Fibroblast of pulmonary artery (primary cell): Measurements from ENCODE around the gene NOL3.

ENCODE experiments used
- DNase-seq: peaks from one replicate; pipeline ENCODE4 v3.0.0-alpha.2; 2010; ENCODE audit warnings: low read depth
- H3K4me3 ChIP-seq: replicated peaks from 2 replicates; pipeline ENCODE4 v1.5.1; 2011; ENCODE audit warnings: low read depth, mild to moderate bottlenecking, control low read depth, low read length, moderate library complexity
- TF ChIP-seq, protein P1 (sequence below): IDR thresholded peaks from 2 replicates; pipeline ENCODE4 v1.5.1; 2011; ENCODE audit warnings: mild to moderate bottlenecking, control low read depth, low read length, inconsistent platforms; ENCODE audit errors: missing control alignments

The NOL3 gene

DNA sequence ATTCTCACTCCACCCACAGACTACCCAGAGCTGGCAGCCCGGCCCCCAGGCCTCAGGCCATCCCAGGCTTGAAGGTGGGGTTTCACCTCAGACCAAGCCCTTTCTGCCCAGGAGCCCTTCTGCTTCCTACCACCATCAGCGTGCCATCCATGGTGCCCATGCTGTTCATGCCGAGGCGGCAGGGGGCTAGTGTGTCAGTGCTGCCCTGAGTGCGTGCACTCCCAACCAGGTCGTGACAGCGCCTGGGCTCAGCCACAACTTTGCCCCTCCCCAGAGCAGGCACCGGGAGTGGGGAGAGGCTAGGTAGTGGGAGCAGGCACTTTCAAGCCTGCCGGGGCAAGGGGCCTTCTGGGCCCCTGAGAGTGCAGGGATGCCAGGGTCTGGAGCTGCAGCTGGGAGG, 28.0 kb upstream of the NOL3 start:
- TF ChIP-seq, protein P1, sequence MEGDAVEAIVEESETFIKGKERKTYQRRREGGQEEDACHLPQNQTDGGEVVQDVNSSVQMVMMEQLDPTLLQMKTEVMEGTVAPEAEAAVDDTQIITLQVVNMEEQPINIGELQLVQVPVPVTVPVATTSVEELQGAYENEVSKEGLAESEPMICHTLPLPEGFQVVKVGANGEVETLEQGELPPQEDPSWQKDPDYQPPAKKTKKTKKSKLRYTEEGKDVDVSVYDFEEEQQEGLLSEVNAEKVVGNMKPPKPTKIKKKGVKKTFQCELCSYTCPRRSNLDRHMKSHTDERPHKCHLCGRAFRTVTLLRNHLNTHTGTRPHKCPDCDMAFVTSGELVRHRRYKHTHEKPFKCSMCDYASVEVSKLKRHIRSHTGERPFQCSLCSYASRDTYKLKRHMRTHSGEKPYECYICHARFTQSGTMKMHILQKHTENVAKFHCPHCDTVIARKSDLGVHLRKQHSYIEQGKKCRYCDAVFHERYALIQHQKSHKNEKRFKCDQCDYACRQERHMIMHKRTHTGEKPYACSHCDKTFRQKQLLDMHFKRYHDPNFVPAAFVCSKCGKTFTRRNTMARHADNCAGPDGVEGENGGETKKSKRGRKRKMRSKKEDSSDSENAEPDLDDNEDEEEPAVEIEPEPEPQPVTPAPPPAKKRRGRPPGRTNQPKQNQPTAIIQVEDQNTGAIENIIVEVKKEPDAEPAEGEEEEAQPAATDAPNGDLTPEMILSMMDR, result no peak
- DNase-seq, result no peak
- no peak overlapping the region for H3K4me3 ChIP-seq

DNA sequence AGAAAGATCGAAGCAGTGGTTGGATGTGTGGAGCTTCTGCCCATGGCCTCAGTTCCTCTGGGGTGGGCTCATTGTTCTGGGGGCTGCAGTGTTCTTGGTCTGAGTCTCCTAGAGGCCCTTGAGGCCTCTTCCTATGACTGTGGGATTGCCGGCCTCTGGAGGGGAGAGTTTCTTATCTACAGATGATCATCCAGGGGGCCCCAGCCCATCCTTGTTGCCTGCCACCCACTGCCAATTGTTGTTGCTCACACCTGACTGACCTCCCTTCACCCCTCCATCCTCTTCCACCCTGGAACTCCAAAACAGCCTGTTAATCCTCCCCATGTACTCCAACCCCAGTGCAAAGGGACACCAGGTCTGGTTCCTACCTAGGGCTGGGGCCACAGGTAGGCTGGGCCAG, 25.4 kb upstream of the NOL3 start:
- H3K4me3 ChIP-seq, result no peak overlapping the region
- TF ChIP-seq, protein P1, result no peak
- DNase-seq, result no peak

DNA sequence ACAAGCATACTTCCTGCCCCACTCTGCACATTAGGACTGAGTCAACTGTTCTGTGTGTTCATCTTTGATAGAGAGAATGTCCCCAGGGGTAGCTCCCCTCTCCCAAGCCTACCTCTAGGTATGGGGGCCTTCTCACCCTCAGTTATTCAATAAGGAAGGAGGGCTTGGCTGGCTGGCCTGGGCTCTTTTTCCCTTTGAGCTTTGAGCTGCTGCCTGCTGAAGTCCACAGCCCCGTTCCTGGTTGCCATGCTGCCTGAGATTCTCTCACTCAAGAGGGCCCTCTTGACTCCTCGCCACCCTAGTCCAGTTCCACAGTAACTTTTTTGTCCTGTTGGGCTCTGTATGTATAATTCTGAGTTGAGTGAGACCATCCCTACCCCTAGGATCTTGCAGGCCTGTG, 24.6 kb upstream of the NOL3 start:
- TF ChIP-seq, protein P1, result no peak
- no peak for DNase-seq
- no peak overlapping the region for H3K4me3 ChIP-seq

- DNase-seq, result no peak
- H3K4me3 ChIP-seq, result no peak overlapping the region
- TF ChIP-seq, protein P1, result no peak
Measured at GRCh38 chr16:67146523-67147357, 23.6 kb upstream of the NOL3 start.

DNA sequence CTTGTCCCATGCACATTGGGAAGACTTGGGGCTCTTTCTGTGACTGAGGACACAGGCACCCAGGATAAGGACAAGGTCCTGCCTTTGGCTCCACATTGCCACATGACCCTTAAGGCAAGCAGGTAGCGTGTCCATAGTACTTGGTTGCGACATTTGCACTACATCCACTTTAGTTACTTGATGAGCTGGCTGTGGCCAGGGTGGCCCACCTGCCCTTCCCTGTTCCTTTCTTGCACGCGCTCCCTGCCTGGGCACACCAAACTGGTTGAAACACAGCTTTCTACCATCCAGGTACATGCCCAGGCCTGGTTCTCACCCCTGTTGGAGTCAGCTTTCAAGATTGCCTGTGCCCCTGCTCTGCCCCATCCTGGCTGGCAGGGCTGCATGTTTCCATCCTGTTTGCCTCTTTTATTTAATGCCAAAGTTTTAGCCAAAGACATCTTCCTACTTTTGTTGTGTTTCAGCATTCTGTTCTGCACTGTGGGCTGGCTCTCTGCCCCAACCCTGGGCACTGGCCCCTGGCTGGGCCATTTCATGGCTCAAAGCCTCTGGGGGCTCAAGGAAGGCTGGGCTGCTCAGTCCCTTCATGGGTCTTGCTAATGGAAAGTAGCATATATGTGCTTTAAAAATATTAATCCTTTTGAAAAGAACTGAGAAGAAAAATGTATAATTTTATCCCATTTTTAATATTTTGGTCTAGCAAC, 22.7 kb upstream of the NOL3 start:
- DNase-seq, result no peak
- H3K4me3 ChIP-seq, result no peak overlapping the region
- TF ChIP-seq, protein P1, result no peak

DNA sequence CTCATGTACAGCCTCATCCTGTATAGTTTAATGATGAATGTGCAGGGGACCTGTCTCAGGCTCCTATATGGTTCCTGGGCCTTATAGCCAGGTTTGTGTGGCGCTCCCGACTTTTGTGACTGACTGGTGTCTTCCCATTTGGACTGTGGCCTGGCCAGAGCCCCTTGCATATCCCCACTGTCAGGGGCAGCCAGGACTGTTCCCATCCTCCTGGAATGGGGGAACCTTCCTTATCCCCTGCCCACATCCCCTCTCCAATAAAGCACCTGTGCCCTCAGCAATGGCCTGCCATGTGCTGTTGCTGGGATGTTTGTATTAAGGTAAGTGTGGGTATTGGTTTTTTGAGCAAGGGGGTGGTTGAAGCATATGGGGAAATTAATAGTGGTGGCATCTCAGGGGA, 22.1 kb upstream of the NOL3 start:
- H3K4me3 ChIP-seq, result no peak overlapping the region
- no peak for DNase-seq
- TF ChIP-seq, protein P1, result no peak
